PC-3 (cell line): ENCODE results near the gene SCARB1.

Experiments
- CTCF ChIP-seq: fragments of 300-600 bp; sonication (generic); conservative IDR thresholded peaks from 2 replicates; pipeline ENCODE4 v1.5.1; 2017; ENCODE audit warnings: antibody characterized with exemption, low read depth, mild to moderate bottlenecking, low read length
- EZH2 ChIP-seq: fragments of 300-600 bp; sonication (generic); IDR thresholded peaks from one replicate; pipeline ENCODE4 v1.6.1; 2017; ENCODE audit warnings: antibody characterized with exemption, mild to moderate bottlenecking, low read length; ENCODE audit not compliant: unreplicated experiment
- EZH2phosphoT487 ChIP-seq: fragments of 300-600 bp; sonication (generic); IDR thresholded peaks from 2 replicates; pipeline ENCODE4 v1.6.1; 2018; ENCODE audit warnings: mild to moderate bottlenecking, antibody characterized with exemption, low read length, borderline replicate concordance

- TF ChIP-seq CTCF (no peak), EZH2phosphoT487 (no peak), EZH2 (no peak)
Observed at GRCh38 chr12:124821252-124822200, 42.1 kb downstream of the SCARB1 start.
